IMR-90 (cell line): Measurements from ENCODE around the gene KCNN3. TPM values are rescaled to one million over a fixed set of nuclear protein-coding genes. Genes with fewer than 3 reads are reported as not detected.

Experiments
- ATAC-seq: fragments of 200-7000 bp; cut with Tn5 transposase; 2 replicates; pipeline ENCODE4 v1.9.1; 2020; ENCODE audit warnings: low read depth, mild to moderate bottlenecking, moderate library complexity
- BruUV-seq: library from RNA; stranded (reverse); fragments of 400-500 nt; replicated peaks from 2 replicates; lab custom pipeline; 2021; lab: Mats Ljungman, UMichigan
- CTCF ChIA-PET: fragments of 300-600 bp; formaldehyde crosslinking; extraction: SDS; loops from one replicate; lab custom pipeline; 2021; ENCODE audit warnings: antibody characterized with exemption; lab: Yijun Ruan, JAX
- POLR2A ChIA-PET: fragments of 300-600 bp; sonication (Branson Sonifier 250); formaldehyde crosslinking; loops from one replicate; lab custom pipeline; 2022; ENCODE audit warnings: antibody characterized with exemption; ENCODE audit not compliant: unreplicated experiment; lab: Charles Lee
- DNase-seq: peaks from one replicate; pipeline ENCODE4 v3.0.0; 2013
- H2AFZ ChIP-seq: replicated peaks from 2 replicates; pipeline ENCODE3; 2013; ENCODE audit warnings: low read length, mild to moderate bottlenecking; ENCODE audit not compliant: poor library complexity
- H2AK5ac ChIP-seq: 2 replicates; pipeline ENCODE4 v1.6.1; 2013; ENCODE audit warnings: low read depth, low read length, inconsistent platforms
- H2AK9ac ChIP-seq: replicated peaks from 2 replicates; pipeline ENCODE3; 2013; ENCODE audit warnings: mild to moderate bottlenecking, low read depth, low read length, moderate library complexity; ENCODE audit not compliant: poor library complexity
- H2BK120ac ChIP-seq: 2 replicates; pipeline ENCODE4 v1.6.1; 2013; ENCODE audit warnings: low read depth, low read length, inconsistent platforms
- H2BK15ac ChIP-seq: 3 replicates; pipeline ENCODE4 v1.6.1; 2013; ENCODE audit warnings: low read depth, low read length, inconsistent platforms
- H2BK20ac ChIP-seq: 2 replicates; pipeline ENCODE4 v1.6.1; 2013; ENCODE audit warnings: low read depth, mild to moderate bottlenecking, inconsistent platforms, low read length, moderate library complexity
- H2BK5ac ChIP-seq: 2 replicates; pipeline ENCODE4 v1.6.1; 2013; ENCODE audit warnings: mild to moderate bottlenecking, low read depth, low read length, inconsistent platforms; ENCODE audit not compliant: poor library complexity, severe bottlenecking
- H3K14ac ChIP-seq: replicated peaks from 2 replicates; pipeline ENCODE4 v1.6.1; 2013; ENCODE audit warnings: low read depth, low read length, inconsistent platforms
- H3K18ac ChIP-seq: 2 replicates; pipeline ENCODE4 v1.6.1; 2013; ENCODE audit warnings: low read depth, low read length, control low read depth
- H3K23ac ChIP-seq: 2 replicates; pipeline ENCODE4 v1.6.1; 2013; ENCODE audit warnings: low read depth, low read length, inconsistent platforms
- H3K27ac ChIP-seq: 2 replicates; pipeline ENCODE4 v1.5.1; 2013; ENCODE audit warnings: mild to moderate bottlenecking, control low read depth, low read length; ENCODE audit not compliant: insufficient read depth
- H3K27me3 ChIP-seq: 2 replicates; pipeline ENCODE4 v1.6.1; 2013; ENCODE audit warnings: low read length; ENCODE audit not compliant: control insufficient read depth, insufficient read depth
- H3K36me3 ChIP-seq: 2 replicates; pipeline ENCODE4 v1.6.1; 2013; ENCODE audit warnings: low read length, mixed read lengths; ENCODE audit not compliant: control insufficient read depth, insufficient read depth
- H3K4ac ChIP-seq: 2 replicates; pipeline ENCODE4 v1.6.1; 2013; ENCODE audit warnings: low read depth, low read length, inconsistent platforms
- H3K4me1 ChIP-seq: 2 replicates; pipeline ENCODE4 v1.6.1; 2013; ENCODE audit warnings: low read length, mixed read lengths; ENCODE audit not compliant: control insufficient read depth, insufficient read depth
- H3K4me2 ChIP-seq: 2 replicates; pipeline ENCODE4 v1.6.1; 2013; ENCODE audit warnings: low read depth, mild to moderate bottlenecking, control low read depth, low read length, moderate library complexity
- H3K4me3 ChIP-seq: 2 replicates; pipeline ENCODE4 v1.5.1; 2013; ENCODE audit warnings: low read depth, mild to moderate bottlenecking, control low read depth, low read length, moderate library complexity; ENCODE audit not compliant: insufficient read depth
- H3K56ac ChIP-seq: 2 replicates; pipeline ENCODE4 v1.6.1; 2013; ENCODE audit warnings: low read length, inconsistent platforms; ENCODE audit not compliant: insufficient read depth; ENCODE audit errors: extremely low read depth
- H3K79me1 ChIP-seq, 2 experiments: 2 replicates each; pipeline ENCODE4 v1.6.1; 2013; ENCODE audit warnings: low read length in 2 of 2, inconsistent platforms in 1 of 2, low read depth in 1 of 2
- H3K9ac ChIP-seq: 2 replicates; pipeline ENCODE4 v1.6.1; 2013; ENCODE audit warnings: low read depth, low read length, control low read depth
- H3K9me1 ChIP-seq: 2 replicates; pipeline ENCODE4 v1.6.1; 2013; ENCODE audit warnings: low read length, inconsistent platforms; ENCODE audit not compliant: insufficient read depth
- H3K9me3 ChIP-seq: 2 replicates; pipeline ENCODE4 v1.6.1; 2013; ENCODE audit warnings: low read length; ENCODE audit not compliant: control insufficient read depth, insufficient read depth
- H4K20me1 ChIP-seq: 2 replicates; pipeline ENCODE4 v1.6.1; 2013; ENCODE audit warnings: low read length, inconsistent platforms; ENCODE audit not compliant: insufficient read depth
- H4K5ac ChIP-seq: 2 replicates; pipeline ENCODE4 v1.6.1; 2013; ENCODE audit warnings: mild to moderate bottlenecking, low read depth, low read length, control low read depth
- H4K8ac ChIP-seq, 2 experiments: 2 replicates each; pipeline ENCODE4 v1.6.1; 2013; ENCODE audit warnings: low read depth in 2 of 2, low read length in 2 of 2, control low read depth in 1 of 2, inconsistent platforms in 1 of 2
- H4K91ac ChIP-seq: 2 replicates; pipeline ENCODE4 v1.6.1; 2013; ENCODE audit warnings: low read depth, low read length, inconsistent platforms; ENCODE audit not compliant: insufficient read depth
- MAZ ChIP-seq: IDR thresholded peaks from 2 replicates; pipeline ENCODE4 v1.6.1; 2012; ENCODE audit warnings: low read depth, mild to moderate bottlenecking, low read length, improper control_type of control experiment, moderate library complexity, borderline replicate concordance
- WGBS, 2 experiments: methylation state at CpG; one replicate each; pipeline versions ENCODE4 v1.1.5 to v1.1.7; 2013; ENCODE audit warnings: missing lambda C conversion rate in 2 of 2; ENCODE audit not compliant: insufficient read length in 1 of 2; ENCODE audit errors: extremely low coverage in 2 of 2; 5-methylcytosine and 5-hydroxymethylcytosine counted together
- dilution Hi-C: fragments of 300-500 bp; cut with HindIII; formaldehyde crosslinking; loops from one replicate; pipeline ENCODE4 v1.14.3; 2018; ENCODE audit warnings: low sequenced_read_pairs; ENCODE audit not compliant: unreplicated experiment
- in situ Hi-C: fragments of 300-500 bp; cut with MboI; formaldehyde crosslinking; loops from 3 replicates; pipeline ENCODE4 v1.14.3; 2019; ENCODE audit warnings: low sequenced_read_pairs, inconsistent platforms, mixed read lengths
- intact Hi-C: fragments of 100-400 bp; cut with micrococcal nuclease; formaldehyde crosslinking; loops from 2 replicates; pipeline ENCODE4 v1.10.0; 2022
- polyA plus RNA-seq, 3 experiments: library from polyadenylated mRNA; depleted of rRNA; stranded (reverse); fragments of >200 nt; gene quantifications; 2 replicates each; pipeline ENCODE4 v1.2.3, GENCODE V29; 2012; ENCODE audit warnings: low replicate concordance in 1 of 3
- total RNA-seq: library from RNA; depleted of rRNA; stranded (reverse); fragments of >200 nt; gene quantifications from 2 replicates; pipeline ENCODE4 v1.2.3, GENCODE V29; 2012

KCNN3 gene
- total and polyA plus RNA-seq, 2 of the 4 experiments (the other 2 are of a cell fraction), result 0.02 TPM; not detected in 1

DNA sequence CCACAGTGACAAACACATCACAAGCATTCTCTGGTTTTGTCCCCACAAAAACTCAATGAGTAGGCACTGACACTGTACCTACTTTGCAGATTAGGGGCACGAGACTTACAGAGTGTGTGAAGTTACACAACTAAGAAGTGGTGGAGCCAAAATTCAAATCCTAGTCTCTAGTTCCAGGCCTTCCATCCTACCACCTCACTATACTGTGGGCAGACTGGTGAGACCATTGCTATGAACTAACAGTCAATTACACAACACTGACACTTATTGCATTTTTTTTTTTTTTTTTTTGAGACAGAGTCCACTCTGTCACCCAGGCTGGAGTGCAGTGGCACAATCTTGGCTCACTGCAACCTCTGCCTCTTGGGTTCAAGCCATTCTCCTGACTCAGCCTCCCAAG, 71.4 kb downstream of the KCNN3 start:
- no peaks in the 10 kb centered on the region for H3K4me1 ChIP-seq
- H3K4me3 ChIP-seq, result no peak overlapping the region
- no peaks in the 10 kb centered on the region for H3K36me3 ChIP-seq
- H2BK15ac ChIP-seq, result no peak overlapping the region
- no peaks in the 10 kb centered on the region for H4K20me1 ChIP-seq
- H3K27me3 ChIP-seq, result peaks cover 71% of the 10 kb centered on the region
- dilution Hi-C loops (no loop called here), intact Hi-C loops (no loop called here), in situ Hi-C loops (no loop called here)
- ChIA-PET POLR2A (no interaction called here), CTCF (no interaction called here)
- H3K4ac ChIP-seq, result no peak overlapping the region
- H3K9me3 ChIP-seq, result peaks cover 2% of the 10 kb centered on the region; the same call in 1 of the 2 replicates
- TF ChIP-seq MAZ, result no peak
- no peak overlapping the region for H2BK120ac ChIP-seq
- no peak overlapping the region for H3K27ac ChIP-seq
- H3K18ac ChIP-seq, result no peak overlapping the region
- ATAC-seq (no peak), DNase-seq (no peak)
- no peak overlapping the region for H4K91ac ChIP-seq
- no peak overlapping the region for H2AK5ac ChIP-seq
- no peak overlapping the region for H2AK9ac ChIP-seq
- no peak overlapping the region for H2AFZ ChIP-seq
- H4K8ac ChIP-seq, result no peak overlapping the region
- H2BK5ac ChIP-seq, result no peak overlapping the region
- no peak overlapping the region for H3K9ac ChIP-seq
- H3K23ac ChIP-seq, result no peak overlapping the region
- H3K9me1 ChIP-seq, result no peaks in the 10 kb centered on the region
- BruUV-seq, result no TSS peak
- no peaks in the 10 kb centered on the region for H3K79me1 ChIP-seq
- H3K4me2 ChIP-seq, result no peak overlapping the region
- no CpG with 5 or more reads among the region's 1 CpG for WGBS, 2 experiments
- H3K56ac ChIP-seq, result no peak overlapping the region
- no peak overlapping the region for H3K14ac ChIP-seq
- no peak overlapping the region for H4K5ac ChIP-seq
- no peak overlapping the region for H2BK20ac ChIP-seq
